Astrocyte of the cerebellum (primary cell): ENCODE results near the gene WFDC1.

Source experiments
- DNase-seq: peaks from one replicate; pipeline ENCODE4 v3.0.0-alpha.2; 2011; ENCODE audit warnings: low read depth
- H3K4me3 ChIP-seq: 2 replicates; pipeline ENCODE4 v1.5.1; 2011; ENCODE audit warnings: mild to moderate bottlenecking, low read depth, low read length, moderate library complexity
- CTCF ChIP-seq: IDR thresholded peaks from 2 replicates; pipeline ENCODE4 v1.5.1; 2012; ENCODE audit warnings: low read length, low read depth, moderate library complexity, mild to moderate bottlenecking; ENCODE audit errors: missing control alignments
- in situ Hi-C: cut with HindIII; loops from 2 replicates; pipeline ENCODE4 v1.10.0; 2017; ENCODE audit warnings: low sequenced_read_pairs

Gene WFDC1

GRCh38 chr16:84293406-84293805 is 1.3 kb upstream of the WFDC1 start:
- in situ Hi-C loops: loop anchor here (10.0 kb wide), 1 partner anchor 171 kb away; no protein-coding TSS in a partner anchor
- no peak for TF ChIP-seq CTCF
- DNase-seq: no peak
- H3K4me3 ChIP-seq: no peak overlapping the region

DNA sequence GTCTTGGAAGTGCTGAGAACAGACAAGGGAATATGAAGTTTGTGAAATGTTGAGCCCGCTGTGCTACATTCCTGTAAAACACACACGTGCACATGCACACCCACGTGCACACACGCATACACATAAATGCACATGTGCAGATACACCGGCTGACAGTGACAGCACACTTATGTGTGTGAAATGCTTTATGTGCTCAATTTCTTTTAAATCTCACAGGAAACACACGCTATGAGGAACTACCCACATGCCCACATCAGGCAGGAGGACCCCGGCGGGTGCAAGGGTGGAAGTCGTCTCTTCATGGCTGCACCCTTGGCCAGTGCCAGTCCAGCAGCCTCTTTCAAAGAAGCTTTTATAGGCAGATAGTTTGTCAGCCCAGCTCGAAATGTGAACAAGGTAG is 561 bp upstream of the WFDC1 start:
- TF ChIP-seq CTCF: no peak
- in situ Hi-C loops: loop anchor here (10.0 kb wide), 1 partner anchor 171 kb away; no protein-coding TSS in a partner anchor
- no peak overlapping the region for H3K4me3 ChIP-seq
- no peak for DNase-seq

GRCh38 chr16:84295203-84295860 is 654 bp downstream of the WFDC1 start:
- in situ Hi-C loops: loop anchor here (10.0 kb wide), 1 partner anchor 169 kb away; no protein-coding TSS in a partner anchor
- H3K4me3 ChIP-seq: no peak overlapping the region

DNA sequence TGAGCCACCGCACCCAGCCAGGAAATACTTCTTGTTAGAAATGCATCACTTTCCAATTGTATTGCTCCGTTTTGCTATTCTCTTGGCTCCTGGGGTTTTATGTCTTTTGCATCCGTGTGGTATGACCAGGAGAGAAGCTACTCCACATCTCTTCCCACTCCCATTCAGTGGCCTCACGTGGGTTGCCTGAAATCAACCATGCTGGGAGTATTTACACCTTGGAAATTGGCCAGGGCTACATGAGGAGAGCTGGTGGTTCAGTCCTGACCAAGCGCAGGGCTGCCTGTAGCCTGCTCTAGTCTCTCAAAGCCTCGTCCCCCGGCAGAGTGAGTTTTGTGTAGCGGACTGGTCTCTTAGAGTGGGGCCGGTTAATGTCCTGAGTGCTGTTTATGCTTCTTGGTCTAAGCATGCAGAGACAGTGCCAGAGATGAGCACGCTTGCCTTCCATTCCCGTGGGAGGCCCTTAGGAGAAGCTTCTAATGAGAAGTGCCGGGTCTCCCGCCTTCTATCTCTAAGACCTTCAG is 3.8 kb downstream of the WFDC1 start:
- TF ChIP-seq CTCF: no peak
- in situ Hi-C loops: loop anchor here (10.0 kb wide), 1 partner anchor 166 kb away; no protein-coding TSS in a partner anchor
- DNase-seq: no peak
- no peak overlapping the region for H3K4me3 ChIP-seq

More at GRCh38 chr16:84295203-84295860, 654 bp downstream of the WFDC1 start:
- no peak for TF ChIP-seq CTCF
- no peak for DNase-seq

DNA sequence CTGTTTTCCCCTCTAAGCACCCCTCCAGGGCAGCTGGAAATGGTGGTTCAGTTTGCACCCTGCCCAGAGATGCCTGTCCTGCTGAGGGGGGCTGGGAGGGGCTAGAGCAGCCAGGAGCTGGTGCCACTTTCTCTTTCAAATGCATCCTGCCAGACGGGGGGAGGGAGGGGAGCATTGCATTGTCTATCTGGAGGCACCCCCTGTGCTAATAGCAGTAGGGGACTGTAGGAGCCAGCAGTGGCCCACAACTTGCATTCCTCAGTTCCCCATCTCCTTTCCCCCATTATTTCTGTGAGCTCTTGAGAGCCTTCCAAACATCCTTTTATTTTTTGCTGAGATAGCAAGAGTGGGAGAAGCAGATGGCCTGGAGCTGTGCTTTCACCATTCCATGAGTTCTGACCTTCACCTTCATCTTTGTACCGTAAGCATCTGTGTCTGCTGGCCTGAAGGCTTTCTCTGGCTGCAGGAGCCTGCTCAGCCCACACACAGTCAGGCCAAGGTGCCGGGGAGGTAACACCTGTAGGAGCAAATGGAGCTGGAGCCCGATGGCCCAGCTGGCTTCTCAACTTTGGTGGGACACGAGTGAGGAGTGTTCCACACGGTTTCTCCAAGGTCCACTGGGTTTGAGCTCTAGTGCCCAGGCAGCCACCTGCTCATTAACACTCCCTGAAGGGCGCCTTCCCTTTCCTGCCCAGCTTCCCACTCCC is 5.2 kb downstream of the WFDC1 start:
- in situ Hi-C loops: loop anchor here (10.0 kb wide), 1 partner anchor 165 kb away; no protein-coding TSS in a partner anchor
- no peak overlapping the region for H3K4me3 ChIP-seq
- TF ChIP-seq CTCF: no peak
- no peak for DNase-seq

DNA sequence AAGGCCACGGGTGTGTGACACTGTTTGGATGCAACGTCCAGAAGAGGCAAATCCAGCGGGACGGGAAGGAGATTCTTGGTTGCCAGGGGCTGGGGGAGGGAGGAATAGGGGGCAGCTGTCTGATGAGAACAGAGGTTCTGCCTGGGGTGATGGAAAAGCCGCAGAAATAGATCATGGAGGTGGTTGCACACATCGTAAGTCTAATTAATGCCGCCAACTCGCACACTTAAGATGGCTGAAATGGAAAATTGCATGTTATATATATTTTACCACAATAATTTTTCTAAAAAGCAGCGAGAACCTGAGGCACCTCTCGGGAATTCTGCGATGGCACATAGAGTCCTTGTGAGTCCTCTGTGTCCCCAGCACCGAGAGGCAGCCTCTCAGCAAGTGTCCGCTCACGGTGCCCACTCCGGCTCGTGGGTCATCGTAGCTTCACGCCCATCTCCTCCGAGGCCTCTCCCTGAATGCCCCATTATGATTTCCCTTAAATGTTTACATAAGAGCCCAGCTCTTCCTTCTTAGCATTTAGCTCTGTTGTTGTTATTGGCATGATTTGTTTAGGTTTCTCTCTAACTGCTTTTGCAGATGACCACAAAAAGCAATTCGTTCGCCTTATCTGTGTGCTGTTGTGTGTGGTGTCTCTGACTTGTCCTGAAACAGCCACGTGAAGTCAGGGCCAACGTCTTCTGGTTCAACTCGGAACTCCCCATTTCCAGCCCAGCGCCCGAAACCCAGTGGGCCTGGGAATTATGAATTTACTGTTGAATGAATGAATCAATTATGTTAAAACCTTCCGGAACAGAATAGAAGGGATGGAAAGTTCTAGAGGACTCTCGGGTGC is 7.7 kb downstream of the WFDC1 start:
- no peak for DNase-seq
- no peak overlapping the region for H3K4me3 ChIP-seq
- in situ Hi-C loops: no loop called here
- TF ChIP-seq CTCF: no peak
